ENCODE measurements around the gene ELP4. TPM values are rescaled to one million over a fixed set of nuclear protein-coding genes. Genes with fewer than 3 reads are reported as not detected.

The ELP4 gene
- total and polyA plus RNA-seq, 2 experiments from 2014 or later: 16.6 to 28.7 TPM

DNA sequence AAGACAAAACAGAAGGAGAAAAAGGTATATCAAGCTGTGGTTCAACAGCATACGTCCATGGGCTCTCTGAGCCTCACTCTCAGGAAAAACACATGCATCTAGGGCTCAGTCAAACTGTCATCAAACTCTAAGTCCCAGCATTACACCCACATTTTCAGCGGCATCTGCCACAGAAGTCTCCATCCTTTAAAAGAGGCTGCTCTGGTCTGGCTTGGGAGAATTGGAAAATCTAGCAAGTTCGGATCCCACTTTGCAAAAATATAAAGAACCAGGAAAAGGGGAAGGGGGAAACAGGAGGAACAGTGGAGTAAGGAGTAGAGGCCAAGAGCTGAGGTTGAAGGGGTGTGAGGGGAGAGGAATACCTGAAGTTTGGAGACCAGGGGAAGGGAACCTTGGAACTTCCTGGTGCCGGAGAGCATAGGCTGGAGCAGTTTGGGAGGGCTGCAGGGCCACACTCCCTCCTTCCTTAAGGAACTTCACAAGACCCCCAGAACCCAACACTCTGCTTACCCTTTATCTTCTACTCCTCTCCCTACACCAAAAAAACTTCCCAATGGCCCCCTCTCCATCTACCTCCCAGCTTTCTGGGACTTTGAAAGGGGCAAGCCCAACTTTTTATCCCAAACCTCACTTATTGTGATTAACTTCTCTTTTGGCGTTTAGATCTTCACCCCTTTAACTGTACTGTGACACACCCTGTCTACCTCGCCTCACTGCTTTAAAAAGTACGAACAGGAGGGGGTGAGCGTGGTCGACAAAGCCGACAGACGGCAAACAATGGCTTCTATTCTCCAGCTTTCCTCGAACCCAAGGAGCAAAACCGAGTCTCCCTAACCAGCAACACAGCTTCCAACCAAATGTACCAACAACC lies 297.6 kb downstream of the ELP4 start:
- no peaks in the 10 kb centered on the region for H3K36me3 ChIP-seq
- H3K27ac ChIP-seq: no peak overlapping the region
- H3K27me3 ChIP-seq: peaks cover 100% of the 10 kb centered on the region
- no peak overlapping the region for H3K4me3 ChIP-seq
- TF ChIP-seq, protein P1, sequence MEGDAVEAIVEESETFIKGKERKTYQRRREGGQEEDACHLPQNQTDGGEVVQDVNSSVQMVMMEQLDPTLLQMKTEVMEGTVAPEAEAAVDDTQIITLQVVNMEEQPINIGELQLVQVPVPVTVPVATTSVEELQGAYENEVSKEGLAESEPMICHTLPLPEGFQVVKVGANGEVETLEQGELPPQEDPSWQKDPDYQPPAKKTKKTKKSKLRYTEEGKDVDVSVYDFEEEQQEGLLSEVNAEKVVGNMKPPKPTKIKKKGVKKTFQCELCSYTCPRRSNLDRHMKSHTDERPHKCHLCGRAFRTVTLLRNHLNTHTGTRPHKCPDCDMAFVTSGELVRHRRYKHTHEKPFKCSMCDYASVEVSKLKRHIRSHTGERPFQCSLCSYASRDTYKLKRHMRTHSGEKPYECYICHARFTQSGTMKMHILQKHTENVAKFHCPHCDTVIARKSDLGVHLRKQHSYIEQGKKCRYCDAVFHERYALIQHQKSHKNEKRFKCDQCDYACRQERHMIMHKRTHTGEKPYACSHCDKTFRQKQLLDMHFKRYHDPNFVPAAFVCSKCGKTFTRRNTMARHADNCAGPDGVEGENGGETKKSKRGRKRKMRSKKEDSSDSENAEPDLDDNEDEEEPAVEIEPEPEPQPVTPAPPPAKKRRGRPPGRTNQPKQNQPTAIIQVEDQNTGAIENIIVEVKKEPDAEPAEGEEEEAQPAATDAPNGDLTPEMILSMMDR (IDR thresholded peaks at IDR 0.05; ENCODE audit: low read depth, low read length): no peak
- H3K9me3 ChIP-seq (ENCODE audit: low read depth): no peaks in the 10 kb centered on the region
- H3K4me1 ChIP-seq (ENCODE audit: low read depth): peaks cover 8% of the 10 kb centered on the region
- no peak for DNase-seq (ENCODE audit: low read depth in 1 of 2, low spot score in 1 of 2)

DNA sequence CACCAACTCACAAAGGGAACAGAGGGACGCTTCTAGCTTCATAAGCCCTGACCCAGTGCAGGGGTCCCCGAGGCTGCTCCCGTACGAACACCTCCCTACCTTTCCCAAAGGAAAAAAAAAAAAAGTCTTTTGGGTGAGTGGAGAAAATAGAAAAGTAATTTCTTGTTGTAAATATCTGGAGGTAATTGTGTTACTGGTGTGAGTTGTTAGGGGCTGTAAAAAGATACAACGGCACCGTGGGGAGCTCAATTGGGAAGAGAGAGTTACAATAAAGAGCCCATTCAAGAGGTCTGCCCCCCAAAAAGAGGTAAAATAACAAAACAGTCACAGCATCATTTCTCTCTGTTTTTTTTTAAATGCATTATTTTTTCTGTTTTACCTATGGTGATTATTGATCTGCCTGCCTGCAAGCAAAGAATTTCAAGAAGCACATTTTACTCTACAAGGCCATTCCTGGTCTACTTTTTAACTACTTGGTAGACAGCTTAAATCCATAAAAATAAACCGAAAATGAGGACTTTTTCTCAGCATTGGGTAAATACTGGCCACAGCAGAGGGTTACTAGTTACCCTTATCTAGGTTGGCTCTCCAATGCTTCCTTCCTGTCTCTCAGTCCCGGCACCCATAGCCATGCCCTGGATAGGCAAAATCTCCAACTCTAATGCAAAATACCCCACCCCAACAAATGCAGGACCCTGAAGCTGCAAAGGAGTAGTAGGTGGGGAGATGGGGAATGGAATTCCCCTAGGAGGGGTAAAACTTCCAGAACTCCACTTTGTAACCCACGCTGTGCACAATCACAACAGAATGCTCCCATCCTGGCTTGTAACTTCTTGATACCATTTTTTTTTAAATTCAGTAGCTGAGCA lies 298.5 kb downstream of the ELP4 start:
- no peak for DNase-seq (ENCODE audit: low read depth in 1 of 2, low spot score in 1 of 2)
- Histone ChIP-seq H3K36me3 (no peaks in the 10 kb centered on the region), H3K4me1 (ENCODE audit: low read depth) (peaks cover 12% of the 10 kb centered on the region), H3K27me3 (peaks cover 100% of the 10 kb centered on the region), H3K27ac (no peak overlapping the region), H3K4me3 (no peak overlapping the region), H3K9me3 (ENCODE audit: low read depth) (no peaks in the 10 kb centered on the region)
- TF ChIP-seq, protein P1 (IDR thresholded peaks at IDR 0.05; ENCODE audit: low read depth, low read length): no peak

DNA sequence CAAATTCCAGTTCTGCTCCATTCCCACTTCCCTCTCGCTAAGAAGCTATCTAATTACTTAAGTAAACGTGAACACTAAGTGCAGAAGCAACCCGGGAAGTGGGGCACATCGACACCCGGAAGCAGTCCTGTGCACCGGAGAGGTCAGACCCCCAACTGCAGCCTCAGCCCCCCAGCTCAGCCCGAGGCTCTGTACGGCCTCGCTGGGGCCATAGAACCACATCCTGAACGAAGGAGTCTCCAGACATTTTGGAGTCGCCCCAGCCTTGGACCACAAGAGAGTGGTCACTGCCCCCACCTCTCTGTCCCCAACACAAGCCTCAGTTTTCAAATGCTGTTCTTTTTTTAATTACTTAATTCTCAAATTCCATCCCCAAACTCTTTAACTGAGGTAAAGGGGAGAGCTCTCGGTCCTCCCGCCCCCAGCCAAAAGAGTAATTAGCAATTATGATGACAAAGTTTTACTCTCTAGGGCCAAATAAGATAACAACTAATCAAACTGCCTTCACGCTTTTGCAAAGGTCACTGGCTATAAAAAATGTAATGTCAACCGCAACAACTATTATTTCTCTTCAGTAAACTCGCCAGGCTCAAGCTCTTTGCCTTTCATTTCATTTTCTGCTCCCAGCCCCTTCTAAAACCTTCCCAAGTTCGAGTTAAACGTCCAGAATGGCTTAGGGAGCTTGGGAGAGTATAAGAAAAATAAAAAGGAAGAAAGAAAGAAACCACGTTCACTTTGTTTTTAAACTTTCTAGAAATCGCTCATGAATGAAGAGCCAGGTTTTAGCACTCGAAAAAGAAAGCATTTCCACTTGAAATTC lies 299.4 kb downstream of the ELP4 start:
- H3K36me3 ChIP-seq: no peaks in the 10 kb centered on the region
- H3K9me3 ChIP-seq (ENCODE audit: low read depth): no peaks in the 10 kb centered on the region
- peaks cover 12% of the 10 kb centered on the region for H3K4me1 ChIP-seq (ENCODE audit: low read depth)
- peaks cover 100% of the 10 kb centered on the region for H3K27me3 ChIP-seq
- no peak overlapping the region for H3K4me3 ChIP-seq
- H3K27ac ChIP-seq: no peak overlapping the region
- no peak for DNase-seq (ENCODE audit: low read depth in 1 of 2, low spot score in 1 of 2)
- TF ChIP-seq, protein P1 (IDR thresholded peaks at IDR 0.05; ENCODE audit: low read depth, low read length): no peak

DNA sequence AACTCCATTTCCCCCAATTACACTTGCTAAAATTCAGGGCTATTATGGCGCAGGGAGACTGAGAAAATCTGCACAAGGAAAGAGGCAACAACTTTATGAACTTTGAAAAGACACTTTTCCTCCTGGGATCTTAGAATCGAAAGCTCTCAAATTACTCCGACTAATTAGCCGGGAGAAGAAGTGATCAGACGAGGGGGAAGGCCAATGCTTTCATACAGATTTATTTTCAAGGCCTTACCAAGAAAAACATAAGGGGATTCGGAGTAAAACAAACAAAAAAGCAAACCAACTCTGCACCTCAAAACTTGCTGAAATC lies 299.9 kb downstream of the ELP4 start:
- no peaks in the 10 kb centered on the region for H3K9me3 ChIP-seq (ENCODE audit: low read depth)
- H3K27me3 ChIP-seq: peaks cover 100% of the 10 kb centered on the region
- DNase-seq (ENCODE audit: low read depth in 1 of 2, low spot score in 1 of 2): no peak
- H3K27ac ChIP-seq: no peak overlapping the region
- TF ChIP-seq, protein P1 (IDR thresholded peaks at IDR 0.05; ENCODE audit: low read depth, low read length): no peak
- no peaks in the 10 kb centered on the region for H3K36me3 ChIP-seq
- H3K4me1 ChIP-seq (ENCODE audit: low read depth): peaks cover 12% of the 10 kb centered on the region
- H3K4me3 ChIP-seq: no peak overlapping the region

Measured in cardiac muscle cell (in vitro differentiated cells and primary cell).